Natural killer cell (primary cell): ENCODE measurements around the gene RNF34. TPM values are rescaled to one million over a fixed set of nuclear protein-coding genes. Genes with fewer than 3 reads are reported as not detected.

Experiments used
- ATAC-seq, 3 donors: fragments of 150-1000 bp in 2 of 3; fragments of 200-7000 bp in 1 of 3; cut with Tn5 transposase; 1 replicate in 1 of 3; 2 replicates in 2 of 3; pipeline ENCODE4 v1.10.0; 2021; ENCODE audit warnings: mild to moderate bottlenecking in 2 of 3, moderate library complexity in 2 of 3
- DNase-seq, 2 donors: peaks; one replicate each; pipeline versions ENCODE4 v3.0.0 to v3.0.0-alpha.2; 2013 to 2021; ENCODE audit warnings: mixed read lengths in 1 of 2
- H3K27ac ChIP-seq: one replicate; pipeline ENCODE4 v1.5.1; 2013; ENCODE audit warnings: mild to moderate bottlenecking, low read length
- H3K27me3 ChIP-seq: one replicate; pipeline ENCODE4 v1.6.1; 2013; ENCODE audit warnings: low read length; ENCODE audit not compliant: control insufficient read depth, insufficient read depth
- H3K36me3 ChIP-seq: one replicate; pipeline ENCODE4 v1.6.1; 2013; ENCODE audit warnings: low read length; ENCODE audit not compliant: control insufficient read depth, insufficient read depth
- H3K4me1 ChIP-seq: one replicate; pipeline ENCODE4 v1.6.1; 2013; ENCODE audit warnings: low read length; ENCODE audit not compliant: control insufficient read depth, insufficient read depth
- H3K4me3 ChIP-seq: one replicate; pipeline ENCODE4 v1.5.1; 2013; ENCODE audit warnings: low read length
- H3K9me3 ChIP-seq: one replicate; pipeline ENCODE4 v1.6.1; 2013; ENCODE audit warnings: low read length; ENCODE audit not compliant: control insufficient read depth, insufficient read depth
- H3K27ac Mint-ChIP-seq, 2 donors: one replicate each; pipeline ENCODE4 v1.8.0; 2022; ENCODE audit warnings: mild to moderate bottlenecking in 2 of 2, mixed read lengths in 2 of 2, moderate library complexity in 1 of 2
- H3K27me3 Mint-ChIP-seq, 2 donors: one replicate each; pipeline ENCODE4 v1.8.0; 2022; ENCODE audit warnings: low read depth in 2 of 2, mixed read lengths in 2 of 2
- H3K36me3 Mint-ChIP-seq: one replicate; pipeline ENCODE4 v1.8.0; 2022; ENCODE audit warnings: mixed read lengths
- H3K4me1 Mint-ChIP-seq, 2 donors: one replicate each; pipeline ENCODE4 v1.8.0; 2022; ENCODE audit warnings: mixed read lengths in 2 of 2
- H3K4me3 Mint-ChIP-seq: one replicate; pipeline ENCODE4 v1.8.0; 2022; ENCODE audit warnings: mild to moderate bottlenecking, moderate library complexity, mixed read lengths
- H3K9me3 Mint-ChIP-seq, 2 donors: one replicate each; pipeline ENCODE4 v1.8.0; 2022; ENCODE audit warnings: mixed read lengths in 2 of 2
- CTCF ChIP-seq: fragments of 200-600 bp; IDR thresholded peaks from one replicate; pipeline ENCODE4 v1.8.0; 2022; ENCODE audit warnings: antibody characterized with exemption
- WGBS: methylation state at CpG from one replicate; pipeline ENCODE4 v1.1.7; 2013; ENCODE audit warnings: missing lambda C conversion rate; ENCODE audit not compliant: insufficient coverage; 5-methylcytosine and 5-hydroxymethylcytosine counted together
- intact Hi-C: fragments of 100-400 bp; cut with micrococcal nuclease; formaldehyde crosslinking; loops from one replicate; pipeline ENCODE4 v1.14.2; 2022
- total RNA-seq, 4 donors: library from RNA; stranded (reverse); fragments of 120-200 nt in 1 of 4; gene quantifications; one replicate each; pipeline versions ENCODE4 v1.2.3 to v1.2.4, GENCODE V29; 2013 to 2022

The RNF34 gene
- total RNA-seq, 3 donors from 2014 or later (not counting 1 experiment from before 2014, with no cell fraction given) = 62.3 to 78.4 (median 73.4) TPM

- peaks cover 25 to 40% of the 10 kb centered on the region in 2 donors for H3K4me1 Mint-ChIP-seq
These were observed 618 bp downstream of the RNF34 start for GRCh38 chr12:121400332-121401139.

GRCh38 chr12:121403721-121404120 is 3.8 kb downstream of the RNF34 start:
- peaks cover 6% of the 10 kb centered on the region for H3K36me3 Mint-ChIP-seq
- peaks cover 36 to 46% of the 10 kb centered on the region in 2 donors for H3K4me1 Mint-ChIP-seq
- no peaks in the 10 kb centered on the region for H3K9me3 Mint-ChIP-seq
- 96% methylated on average over 3 of the region's 5 CpGs for WGBS
- no peaks in the 10 kb centered on the region for H3K27me3 Mint-ChIP-seq
- ATAC-seq = no peak
- H3K36me3 ChIP-seq = peaks cover 32% of the 10 kb centered on the region
- no peak overlapping the region for H3K4me3 ChIP-seq
- intact Hi-C loops = no loop called here
- H3K4me1 ChIP-seq = peaks cover 13% of the 10 kb centered on the region
- H3K4me3 Mint-ChIP-seq = no peak overlapping the region
- TF ChIP-seq CTCF = no peak
- DNase-seq = no peak
- no peak overlapping the region for H3K27ac Mint-ChIP-seq
- no peaks in the 10 kb centered on the region for H3K27me3 ChIP-seq
- no peaks in the 10 kb centered on the region for H3K9me3 ChIP-seq
- no peak overlapping the region for H3K27ac ChIP-seq

More at GRCh38 chr12:121400332-121401139, 618 bp downstream of the RNF34 start:
- H3K36me3 Mint-ChIP-seq = no peaks in the 10 kb centered on the region
- Histone ChIP-seq H3K27ac (peak overlapping the region; percentile 95), H3K27me3 (no peaks in the 10 kb centered on the region), H3K4me3 (peak overlapping the region; percentile 97), H3K9me3 (no peaks in the 10 kb centered on the region), H3K36me3 (peaks cover 7% of the 10 kb centered on the region), H3K4me1 (peaks cover 13% of the 10 kb centered on the region)
- no peaks in the 10 kb centered on the region for H3K9me3 Mint-ChIP-seq
- peak overlapping the region; percentile 98 for H3K4me3 Mint-ChIP-seq
- H3K27ac Mint-ChIP-seq = peak overlapping the region; percentile 92 to 94
- 1% methylated on average over 48 of the region's 48 CpGs for WGBS
- intact Hi-C loops = loop anchor here (1.0 kb wide), 2 partner anchors 48 to 66 kb away; partner anchors contain the start of gene ANAPC5
- no peaks in the 10 kb centered on the region for H3K27me3 Mint-ChIP-seq
- DNase-seq (peak; percentile 54 to 73), ATAC-seq (peak; percentile 38 to 56 (median 49))
- no peak for TF ChIP-seq CTCF

GRCh38 chr12:121404734-121405133 is 4.8 kb downstream of the RNF34 start:
- DNase-seq = peak in 1 of 2 donors; percentile 37
- Histone ChIP-seq H3K27me3 (no peaks in the 10 kb centered on the region), H3K27ac (no peak overlapping the region), H3K9me3 (no peaks in the 10 kb centered on the region), H3K36me3 (peaks cover 37% of the 10 kb centered on the region), H3K4me3 (no peak overlapping the region), H3K4me1 (peaks cover 8% of the 10 kb centered on the region)
- H3K4me1 Mint-ChIP-seq = peaks cover 32 to 40% of the 10 kb centered on the region in 2 donors
- H3K9me3 Mint-ChIP-seq = no peaks in the 10 kb centered on the region
- H3K4me3 Mint-ChIP-seq = no peak overlapping the region
- H3K27ac Mint-ChIP-seq = peak overlapping the region in 1 of 2 donors; percentile 41
- intact Hi-C loops = no loop called here
- H3K36me3 Mint-ChIP-seq = peaks cover 6% of the 10 kb centered on the region
- ATAC-seq = no peak
- H3K27me3 Mint-ChIP-seq = no peaks in the 10 kb centered on the region
- WGBS = no CpG with 5 or more reads among the region's 1 CpG
- TF ChIP-seq CTCF = no peak
